Measurements from ENCODE around the gene ANP32E.

The ANP32E gene

DNA sequence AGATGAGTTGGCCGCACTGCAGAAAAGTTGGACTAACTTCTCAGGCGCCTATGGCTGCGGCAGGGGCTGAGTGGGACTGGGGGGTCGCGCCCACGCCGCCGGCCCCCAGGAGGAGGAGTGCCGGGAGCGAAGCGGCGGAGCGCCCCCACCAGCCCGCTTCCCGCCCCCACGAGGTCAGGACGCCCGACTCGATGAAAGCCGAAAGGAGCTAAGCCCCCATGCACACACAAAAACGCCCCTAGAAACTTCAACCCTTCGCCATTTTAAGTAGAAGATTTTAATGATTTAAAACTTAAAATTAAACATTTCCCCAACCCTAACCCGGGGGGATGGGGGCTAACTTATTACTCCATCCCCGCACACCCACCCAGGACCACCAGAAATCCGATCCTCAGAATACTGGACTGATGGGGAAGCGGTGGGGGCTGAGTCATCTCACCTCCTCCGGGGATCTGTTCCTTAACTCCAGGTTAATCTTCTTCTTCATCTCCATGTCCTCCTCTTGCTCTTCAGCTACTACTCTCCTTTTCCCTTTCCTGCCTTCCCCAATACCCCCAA, 539 bp downstream of the ANP32E start:
- Histone ChIP-seq H3K79me2 (ENCODE audit: low read length) (peaks cover 55% of the 10 kb centered on the region), H3K27ac (ENCODE audit: low read length) (peak overlapping the region; percentile 92), H3K4me3 (ENCODE audit: low read length) (peak overlapping the region; percentile 88), H2AFZ (ENCODE audit: low read length) (peak overlapping the region; percentile 54), H3F3A (ENCODE audit: insufficient read depth, low read length) (peaks cover 32% of the 10 kb centered on the region), H3K4me2 (ENCODE audit: low read depth, low read length) (peak overlapping the region; percentile 69), H3K9me3 (replicated peaks; ENCODE audit: insufficient read depth, low read length) (no peaks in the 10 kb centered on the region), H4K20me1 (ENCODE audit: insufficient read depth, low read length) (peaks cover 7% of the 10 kb centered on the region; the same call in 1 of the 2 replicates), H3K9me2 (replicated peaks; ENCODE audit: insufficient read depth, low read length) (no peaks in the 10 kb centered on the region), H3K9ac (ENCODE audit: low read length) (peak overlapping the region; percentile 93), H3K4me1 (ENCODE audit: low read length) (peaks cover 13% of the 10 kb centered on the region), H3K27me3 (replicated peaks; ENCODE audit: insufficient read depth, low read length) (no peaks in the 10 kb centered on the region), H3K36me3 (replicated peaks; ENCODE audit: insufficient read depth, low read length) (peaks cover 1% of the 10 kb centered on the region; the same call in 1 of the 2 replicates)
- DNase-seq = peak; percentile 35
- TF ChIP-seq EZH2 (optimal IDR thresholded peaks at IDR 0.05; ENCODE audit: low read depth, low read length) = no peak
- no peak for TF ChIP-seq EZH2phosphoT487 (IDR thresholded peaks at IDR 0.05; ENCODE audit: low read length)
- TF ChIP-seq, protein P1, sequence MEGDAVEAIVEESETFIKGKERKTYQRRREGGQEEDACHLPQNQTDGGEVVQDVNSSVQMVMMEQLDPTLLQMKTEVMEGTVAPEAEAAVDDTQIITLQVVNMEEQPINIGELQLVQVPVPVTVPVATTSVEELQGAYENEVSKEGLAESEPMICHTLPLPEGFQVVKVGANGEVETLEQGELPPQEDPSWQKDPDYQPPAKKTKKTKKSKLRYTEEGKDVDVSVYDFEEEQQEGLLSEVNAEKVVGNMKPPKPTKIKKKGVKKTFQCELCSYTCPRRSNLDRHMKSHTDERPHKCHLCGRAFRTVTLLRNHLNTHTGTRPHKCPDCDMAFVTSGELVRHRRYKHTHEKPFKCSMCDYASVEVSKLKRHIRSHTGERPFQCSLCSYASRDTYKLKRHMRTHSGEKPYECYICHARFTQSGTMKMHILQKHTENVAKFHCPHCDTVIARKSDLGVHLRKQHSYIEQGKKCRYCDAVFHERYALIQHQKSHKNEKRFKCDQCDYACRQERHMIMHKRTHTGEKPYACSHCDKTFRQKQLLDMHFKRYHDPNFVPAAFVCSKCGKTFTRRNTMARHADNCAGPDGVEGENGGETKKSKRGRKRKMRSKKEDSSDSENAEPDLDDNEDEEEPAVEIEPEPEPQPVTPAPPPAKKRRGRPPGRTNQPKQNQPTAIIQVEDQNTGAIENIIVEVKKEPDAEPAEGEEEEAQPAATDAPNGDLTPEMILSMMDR (IDR thresholded peaks at IDR 0.05; ENCODE audit: low read length) = peak; percentile 11; the same call in 1 of the 2 replicates

DNA sequence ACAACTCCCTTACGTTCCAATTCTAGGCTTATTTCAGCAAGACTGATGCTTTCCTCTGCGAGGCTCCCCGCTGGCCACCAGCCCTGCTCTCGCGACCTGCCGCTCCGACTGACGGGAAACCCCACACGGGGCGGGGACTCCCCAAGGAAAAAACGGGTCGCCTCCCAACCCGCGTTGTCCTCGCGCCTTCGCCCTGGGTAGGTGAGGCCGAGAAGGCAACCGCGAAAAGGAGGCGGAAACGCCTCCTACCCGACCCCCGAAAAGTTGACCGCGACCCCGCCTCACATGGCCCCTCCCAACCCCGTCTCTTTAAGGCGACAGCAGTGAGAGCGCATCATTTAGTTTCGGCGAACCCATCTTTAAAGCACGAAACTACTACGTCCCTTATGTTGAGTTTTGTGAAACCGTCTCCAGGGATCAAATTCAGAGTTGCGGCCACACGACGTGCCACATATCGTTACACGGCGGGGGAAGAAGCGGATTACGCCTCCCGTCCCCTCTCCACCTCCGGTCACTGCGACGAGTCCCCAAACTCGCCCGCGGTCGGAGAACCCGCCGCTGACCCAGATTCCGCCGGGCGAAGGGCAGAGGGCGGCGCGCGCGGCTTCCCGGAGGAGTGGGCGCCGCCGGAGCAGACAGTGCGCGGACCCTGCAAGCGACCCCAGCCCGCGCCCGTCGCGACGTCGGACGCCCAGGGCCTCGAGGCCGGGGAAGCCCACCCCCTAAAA, 1.2 kb downstream of the ANP32E start:
- peaks cover 8% of the 10 kb centered on the region; the same call in 1 of the 2 replicates for H3K36me3 ChIP-seq (replicated peaks; ENCODE audit: insufficient read depth, low read length)
- peak overlapping the region; percentile 93 for H3K9ac ChIP-seq (ENCODE audit: low read length)
- H3K4me1 ChIP-seq (ENCODE audit: low read length) = peaks cover 13% of the 10 kb centered on the region
- H3K79me2 ChIP-seq (ENCODE audit: low read length) = peaks cover 61% of the 10 kb centered on the region
- TF ChIP-seq EZH2phosphoT487 (IDR thresholded peaks at IDR 0.05; ENCODE audit: low read length) (no peak), EZH2 (optimal IDR thresholded peaks at IDR 0.05; ENCODE audit: low read depth, low read length) (no peak)
- TF ChIP-seq, protein P1 (IDR thresholded peaks at IDR 0.05; ENCODE audit: low read length) = no peak
- H2AFZ ChIP-seq (ENCODE audit: low read length) = peak overlapping the region; percentile 54
- H3K27me3 ChIP-seq (replicated peaks; ENCODE audit: insufficient read depth, low read length) = no peaks in the 10 kb centered on the region
- H3K4me3 ChIP-seq (ENCODE audit: low read length) = peak overlapping the region; percentile 88
- H3K9me3 ChIP-seq (replicated peaks; ENCODE audit: insufficient read depth, low read length) = no peaks in the 10 kb centered on the region
- H4K20me1 ChIP-seq (ENCODE audit: insufficient read depth, low read length) = peaks cover 7% of the 10 kb centered on the region; the same call in 1 of the 2 replicates
- H3F3A ChIP-seq (ENCODE audit: insufficient read depth, low read length) = peaks cover 32% of the 10 kb centered on the region
- H3K4me2 ChIP-seq (ENCODE audit: low read depth, low read length) = peak overlapping the region; percentile 69
- peak overlapping the region; percentile 92 for H3K27ac ChIP-seq (ENCODE audit: low read length)
- peak; percentile 95 for DNase-seq
- H3K9me2 ChIP-seq (replicated peaks; ENCODE audit: insufficient read depth, low read length) = no peaks in the 10 kb centered on the region

DNA sequence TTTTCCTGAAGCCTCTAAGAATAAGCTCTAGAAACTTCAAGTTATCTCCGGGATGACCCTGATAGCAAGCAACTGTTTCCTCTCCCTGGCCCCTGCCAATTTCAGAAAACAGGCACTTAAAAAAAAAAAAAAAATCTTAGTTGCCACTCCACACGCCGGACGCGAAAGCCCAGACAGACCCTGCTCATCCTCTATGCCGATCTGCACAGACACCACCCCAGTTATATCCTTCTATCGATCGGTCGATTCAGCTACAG, 1.7 kb downstream of the ANP32E start:
- peaks cover 9% of the 10 kb centered on the region; the same call in 1 of the 2 replicates for H3K36me3 ChIP-seq (replicated peaks; ENCODE audit: insufficient read depth, low read length)
- peaks cover 7% of the 10 kb centered on the region; the same call in 1 of the 2 replicates for H4K20me1 ChIP-seq (ENCODE audit: insufficient read depth, low read length)

More for the DNA sequence above, 1.7 kb downstream of the ANP32E start:
- Histone ChIP-seq H3K9me3 (replicated peaks; ENCODE audit: insufficient read depth, low read length) (no peaks in the 10 kb centered on the region), H3K4me2 (ENCODE audit: low read depth, low read length) (peak overlapping the region; percentile 69), H3K27ac (ENCODE audit: low read length) (peak overlapping the region; percentile 92), H3K9ac (ENCODE audit: low read length) (peak overlapping the region; percentile 93), H3K27me3 (replicated peaks; ENCODE audit: insufficient read depth, low read length) (no peaks in the 10 kb centered on the region), H3F3A (ENCODE audit: insufficient read depth, low read length) (peaks cover 32% of the 10 kb centered on the region), H3K9me2 (replicated peaks; ENCODE audit: insufficient read depth, low read length) (no peaks in the 10 kb centered on the region), H2AFZ (ENCODE audit: low read length) (peak overlapping the region; percentile 54), H3K4me1 (ENCODE audit: low read length) (peaks cover 13% of the 10 kb centered on the region), H3K4me3 (ENCODE audit: low read length) (peak overlapping the region; percentile 88), H3K79me2 (ENCODE audit: low read length) (peaks cover 63% of the 10 kb centered on the region)
- TF ChIP-seq EZH2 (optimal IDR thresholded peaks at IDR 0.05; ENCODE audit: low read depth, low read length) (no peak), EZH2phosphoT487 (IDR thresholded peaks at IDR 0.05; ENCODE audit: low read length) (no peak)
- TF ChIP-seq, protein P1 (IDR thresholded peaks at IDR 0.05; ENCODE audit: low read length) = no peak
- no peak for DNase-seq
